Fibroblast of lung (primary cell): ENCODE results near the gene PPP2R1A.

Experiments used
- CTCF ChIP-seq, 2 donors: IDR thresholded peaks in 1 of 2; conservative IDR thresholded peaks in 1 of 2; 1 replicate in 1 of 2; 2 replicates in 1 of 2; pipeline ENCODE4 v1.5.1; 2011 to 2012; ENCODE audit warnings: low read length in 2 of 2, control low read depth in 1 of 2, inconsistent platforms in 1 of 2, low read depth in 1 of 2, mild to moderate bottlenecking in 1 of 2
- EZH2 ChIP-seq: IDR thresholded peaks from 2 replicates; pipeline ENCODE4 v1.5.1; 2012; ENCODE audit warnings: low read length, control low read depth, mild to moderate bottlenecking; ENCODE audit errors: missing control alignments

GRCh38 chr19:52258426-52258825 is 68.6 kb downstream of the PPP2R1A start:
- TF ChIP-seq CTCF (conservative IDR thresholded peaks at IDR 0.05 in 1 of 2, IDR thresholded peaks at IDR 0.05 in 1 of 2; ENCODE audit: low read depth in 1 of 2, low read length in 2 of 2) (no peak), EZH2 (no peak)
